Neural cell (in vitro differentiated cells): ENCODE results near the gene SAV1. TPM values are rescaled to one million over a fixed set of nuclear protein-coding genes. Genes with fewer than 3 reads are reported as not detected.

Experiments used
- H2AFZ ChIP-seq: fragments of 200-600, 300-800 bp; sonication (generic), shearing (Covaris generic); 2 replicates; pipeline ENCODE4 v1.6.0; 2014; ENCODE audit warnings: low read depth, mild to moderate bottlenecking, antibody characterized with exemption, low read length, moderate library complexity
- H3F3A ChIP-seq: fragments of 200-600 bp; shearing (Covaris generic); 2 replicates; pipeline ENCODE4 v1.6.1; 2016; ENCODE audit warnings: mild to moderate bottlenecking, moderate library complexity, mixed read lengths, antibody characterized with exemption, low read length; ENCODE audit not compliant: insufficient read depth, poor library complexity, severe bottlenecking
- H3K27ac ChIP-seq: fragments of 200-600, 300-800 bp; sonication (generic), shearing (Covaris generic); 2 replicates; pipeline ENCODE4 v1.5.1; 2014; ENCODE audit warnings: mild to moderate bottlenecking, low read length, moderate library complexity
- H3K27me3 ChIP-seq: fragments of 300-800, 200-600 bp; sonication (generic), shearing (Covaris generic); 2 replicates; pipeline ENCODE4 v1.6.0; 2014; ENCODE audit warnings: mild to moderate bottlenecking, low read depth, low read length, moderate library complexity; ENCODE audit not compliant: insufficient read depth
- H3K36me3 ChIP-seq: fragments of 300-800, 200-600 bp; sonication (generic), shearing (Covaris generic); 2 replicates; pipeline ENCODE4 v1.5.1; 2014; ENCODE audit warnings: mild to moderate bottlenecking, antibody characterized with exemption, low read length, moderate library complexity; ENCODE audit not compliant: insufficient read depth
- H3K4me2 ChIP-seq: fragments of 300-800, 200-600 bp; sonication (generic), shearing (Covaris generic); 2 replicates; pipeline ENCODE4 v1.6.0; 2014; ENCODE audit warnings: mild to moderate bottlenecking, low read length
- H3K4me3 ChIP-seq: fragments of 300-800, 200-600 bp; sonication (generic), shearing (Covaris generic); 2 replicates; pipeline ENCODE4 v1.5.1; 2014; ENCODE audit warnings: mild to moderate bottlenecking, low read length, moderate library complexity
- H3K79me2 ChIP-seq: fragments of 200-600 bp; shearing (Covaris generic); replicated peaks from 2 replicates; pipeline ENCODE4 v1.6.0; 2014; ENCODE audit warnings: mild to moderate bottlenecking, low read length, moderate library complexity; ENCODE audit not compliant: insufficient read depth
- H3K9ac ChIP-seq: fragments of 300-800, 200-600 bp; sonication (generic), shearing (Covaris generic); 2 replicates; pipeline ENCODE4 v1.6.1; 2016; ENCODE audit warnings: mild to moderate bottlenecking, low read length, mixed read lengths
- H3K9me2 ChIP-seq: fragments of 200-600 bp; shearing (Covaris generic); 2 replicates; pipeline ENCODE4 v1.6.1; 2016; ENCODE audit warnings: mild to moderate bottlenecking, low read length, mixed read lengths; ENCODE audit not compliant: insufficient read depth
- H3K9me3 ChIP-seq: fragments of 200-600, 300-800 bp; sonication (generic), shearing (Covaris generic); 2 replicates; pipeline ENCODE4 v1.6.1; 2016; ENCODE audit warnings: mild to moderate bottlenecking, mixed run types, low read length, moderate library complexity, mixed read lengths
- H4K20me1 ChIP-seq: fragments of 200-600 bp; shearing (Covaris generic); 2 replicates; pipeline ENCODE4 v1.6.1; 2016; ENCODE audit warnings: mild to moderate bottlenecking, mixed run types; ENCODE audit not compliant: insufficient read depth
- EP300 ChIP-seq: fragments of 450-650 bp; conservative IDR thresholded peaks from 2 replicates; pipeline ENCODE4 v1.6.1; 2014; ENCODE audit warnings: antibody characterized with exemption, mild to moderate bottlenecking, moderate library complexity; ENCODE audit not compliant: poor library complexity, severe bottlenecking
- EZH2 ChIP-seq: fragments of 200-600, 300-800 bp; shearing (Covaris generic), sonication (generic); IDR thresholded peaks from 2 replicates; pipeline ENCODE4 v1.6.1; 2014; ENCODE audit warnings: antibody characterized with exemption, low read length, borderline replicate concordance, mild to moderate bottlenecking; ENCODE audit not compliant: insufficient read depth, poor library complexity, severe bottlenecking
- MXI1 ChIP-seq: fragments of 450-650 bp; conservative IDR thresholded peaks from 2 replicates; pipeline ENCODE4 v1.6.1; 2014; ENCODE audit warnings: antibody characterized with exemption, mild to moderate bottlenecking; ENCODE audit not compliant: poor library complexity, severe bottlenecking
- POLR2AphosphoS5 ChIP-seq: IDR thresholded peaks from 2 replicates; pipeline ENCODE4 v1.6.1; 2012
- RAD21 ChIP-seq: fragments of 450-650 bp; conservative IDR thresholded peaks from 2 replicates; pipeline ENCODE4 v1.6.1; 2014; ENCODE audit warnings: antibody characterized with exemption, mild to moderate bottlenecking, moderate library complexity
- SMC3 ChIP-seq: fragments of 450-650 bp; conservative IDR thresholded peaks from 2 replicates; pipeline ENCODE4 v1.6.1; 2014; ENCODE audit warnings: antibody characterized with exemption, mild to moderate bottlenecking, moderate library complexity; ENCODE audit not compliant: poor library complexity
- TAF1 ChIP-seq: IDR thresholded peaks from 2 replicates; pipeline ENCODE4 v1.6.1; 2012; ENCODE audit warnings: low read depth
- polyA plus RNA-seq: library from polyadenylated mRNA; depleted of rRNA; stranded (reverse); fragments of >200 nt; gene quantifications from 2 replicates; pipeline ENCODE4 v1.2.3, GENCODE V29; 2014
- TF ChIP-seq, protein P1 (sequence below): IDR thresholded peaks from 2 replicates; pipeline ENCODE4 v1.6.1; 2012; ENCODE audit warnings: borderline replicate concordance
- TF ChIP-seq, protein P2 (sequence below): fragments of 450-650 bp; IDR thresholded peaks from 2 replicates; pipeline ENCODE4 v1.5.1; 2014; ENCODE audit warnings: antibody characterized with exemption, mild to moderate bottlenecking, moderate library complexity; ENCODE audit not compliant: poor library complexity, severe bottlenecking

The SAV1 gene
- polyA plus RNA-seq, 1 donor from 2014 or later: 4.9 TPM

DNA sequence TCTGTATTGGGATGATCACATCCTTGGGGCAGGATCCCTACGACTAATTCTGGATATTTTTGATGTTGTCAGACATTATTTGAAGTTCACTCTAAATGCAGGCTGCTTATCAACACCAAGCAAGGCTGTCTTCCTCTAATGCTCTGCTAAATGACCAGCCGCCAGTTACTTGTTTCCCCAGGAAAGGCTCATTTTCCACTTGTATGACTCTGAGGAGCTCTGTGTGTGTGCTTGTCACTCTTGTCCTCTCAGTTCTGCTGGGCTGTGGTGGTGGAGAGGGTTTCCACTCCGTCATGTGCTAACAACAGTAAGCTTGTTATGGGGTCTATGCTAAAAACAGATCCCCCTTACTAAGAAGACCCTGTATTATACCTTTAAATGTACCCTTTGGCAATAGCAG is 66.1 kb downstream of the SAV1 start:
- Histone ChIP-seq H3K27me3 (no peaks in the 10 kb centered on the region), H4K20me1 (no peaks in the 10 kb centered on the region), H3K9ac (no peak overlapping the region), H3K4me2 (no peak overlapping the region), H3K9me2 (no peaks in the 10 kb centered on the region), H3K27ac (no peak overlapping the region), H3K9me3 (no peaks in the 10 kb centered on the region), H3K79me2 (no peaks in the 10 kb centered on the region), H3K36me3 (no peaks in the 10 kb centered on the region), H3K4me3 (no peak overlapping the region), H3F3A (no peaks in the 10 kb centered on the region), H2AFZ (no peak overlapping the region)
- TF ChIP-seq SMC3 (no peak), MXI1 (no peak), POLR2AphosphoS5 (no peak), TAF1 (no peak), EP300 (no peak), EZH2 (no peak)

DNA sequence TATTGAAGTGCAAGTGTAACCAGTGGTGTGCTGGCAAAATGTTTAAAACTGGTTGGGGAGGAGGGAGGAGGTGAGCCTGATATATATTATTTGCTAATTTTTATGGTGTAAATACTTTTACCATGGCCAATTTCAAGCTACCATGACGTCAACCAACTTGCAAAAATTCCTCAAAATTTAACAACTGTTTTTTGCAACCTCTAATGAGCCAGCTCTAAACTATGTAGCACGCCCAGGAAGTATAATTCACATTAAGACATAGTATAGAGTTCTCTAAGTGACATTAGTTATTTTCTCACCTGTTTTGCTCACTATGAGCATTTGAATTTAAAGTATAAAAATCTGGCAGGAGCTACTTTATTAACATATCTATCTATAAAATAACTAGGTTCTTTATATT is 66.7 kb downstream of the SAV1 start:
- Histone ChIP-seq H3K36me3 (no peaks in the 10 kb centered on the region), H3K4me2 (no peak overlapping the region), H4K20me1 (no peaks in the 10 kb centered on the region), H3F3A (no peaks in the 10 kb centered on the region), H3K79me2 (no peaks in the 10 kb centered on the region), H2AFZ (no peak overlapping the region), H3K9me2 (no peaks in the 10 kb centered on the region), H3K9me3 (no peaks in the 10 kb centered on the region), H3K9ac (no peak overlapping the region), H3K27me3 (no peaks in the 10 kb centered on the region), H3K4me3 (no peak overlapping the region), H3K27ac (no peak overlapping the region)
- TF ChIP-seq, protein P1, sequence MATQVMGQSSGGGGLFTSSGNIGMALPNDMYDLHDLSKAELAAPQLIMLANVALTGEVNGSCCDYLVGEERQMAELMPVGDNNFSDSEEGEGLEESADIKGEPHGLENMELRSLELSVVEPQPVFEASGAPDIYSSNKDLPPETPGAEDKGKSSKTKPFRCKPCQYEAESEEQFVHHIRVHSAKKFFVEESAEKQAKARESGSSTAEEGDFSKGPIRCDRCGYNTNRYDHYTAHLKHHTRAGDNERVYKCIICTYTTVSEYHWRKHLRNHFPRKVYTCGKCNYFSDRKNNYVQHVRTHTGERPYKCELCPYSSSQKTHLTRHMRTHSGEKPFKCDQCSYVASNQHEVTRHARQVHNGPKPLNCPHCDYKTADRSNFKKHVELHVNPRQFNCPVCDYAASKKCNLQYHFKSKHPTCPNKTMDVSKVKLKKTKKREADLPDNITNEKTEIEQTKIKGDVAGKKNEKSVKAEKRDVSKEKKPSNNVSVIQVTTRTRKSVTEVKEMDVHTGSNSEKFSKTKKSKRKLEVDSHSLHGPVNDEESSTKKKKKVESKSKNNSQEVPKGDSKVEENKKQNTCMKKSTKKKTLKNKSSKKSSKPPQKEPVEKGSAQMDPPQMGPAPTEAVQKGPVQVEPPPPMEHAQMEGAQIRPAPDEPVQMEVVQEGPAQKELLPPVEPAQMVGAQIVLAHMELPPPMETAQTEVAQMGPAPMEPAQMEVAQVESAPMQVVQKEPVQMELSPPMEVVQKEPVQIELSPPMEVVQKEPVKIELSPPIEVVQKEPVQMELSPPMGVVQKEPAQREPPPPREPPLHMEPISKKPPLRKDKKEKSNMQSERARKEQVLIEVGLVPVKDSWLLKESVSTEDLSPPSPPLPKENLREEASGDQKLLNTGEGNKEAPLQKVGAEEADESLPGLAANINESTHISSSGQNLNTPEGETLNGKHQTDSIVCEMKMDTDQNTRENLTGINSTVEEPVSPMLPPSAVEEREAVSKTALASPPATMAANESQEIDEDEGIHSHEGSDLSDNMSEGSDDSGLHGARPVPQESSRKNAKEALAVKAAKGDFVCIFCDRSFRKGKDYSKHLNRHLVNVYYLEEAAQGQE: no peak
- no peak for TF ChIP-seq TAF1
- TF ChIP-seq, protein P2, sequence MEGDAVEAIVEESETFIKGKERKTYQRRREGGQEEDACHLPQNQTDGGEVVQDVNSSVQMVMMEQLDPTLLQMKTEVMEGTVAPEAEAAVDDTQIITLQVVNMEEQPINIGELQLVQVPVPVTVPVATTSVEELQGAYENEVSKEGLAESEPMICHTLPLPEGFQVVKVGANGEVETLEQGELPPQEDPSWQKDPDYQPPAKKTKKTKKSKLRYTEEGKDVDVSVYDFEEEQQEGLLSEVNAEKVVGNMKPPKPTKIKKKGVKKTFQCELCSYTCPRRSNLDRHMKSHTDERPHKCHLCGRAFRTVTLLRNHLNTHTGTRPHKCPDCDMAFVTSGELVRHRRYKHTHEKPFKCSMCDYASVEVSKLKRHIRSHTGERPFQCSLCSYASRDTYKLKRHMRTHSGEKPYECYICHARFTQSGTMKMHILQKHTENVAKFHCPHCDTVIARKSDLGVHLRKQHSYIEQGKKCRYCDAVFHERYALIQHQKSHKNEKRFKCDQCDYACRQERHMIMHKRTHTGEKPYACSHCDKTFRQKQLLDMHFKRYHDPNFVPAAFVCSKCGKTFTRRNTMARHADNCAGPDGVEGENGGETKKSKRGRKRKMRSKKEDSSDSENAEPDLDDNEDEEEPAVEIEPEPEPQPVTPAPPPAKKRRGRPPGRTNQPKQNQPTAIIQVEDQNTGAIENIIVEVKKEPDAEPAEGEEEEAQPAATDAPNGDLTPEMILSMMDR: no peak
- TF ChIP-seq SMC3: no peak
- TF ChIP-seq EZH2: no peak
- TF ChIP-seq EP300: no peak
- no peak for TF ChIP-seq POLR2AphosphoS5
- TF ChIP-seq RAD21: no peak
- no peak for TF ChIP-seq MXI1
